ENCODE data around the gene PLEKHB1. TPM values are rescaled to one million over a fixed set of nuclear protein-coding genes. Genes with fewer than 3 reads are reported as not detected.

PLEKHB1 gene
- total and polyA plus RNA-seq, 4 donors: 0.75 to 1.4 (median 1.1) TPM

DNA sequence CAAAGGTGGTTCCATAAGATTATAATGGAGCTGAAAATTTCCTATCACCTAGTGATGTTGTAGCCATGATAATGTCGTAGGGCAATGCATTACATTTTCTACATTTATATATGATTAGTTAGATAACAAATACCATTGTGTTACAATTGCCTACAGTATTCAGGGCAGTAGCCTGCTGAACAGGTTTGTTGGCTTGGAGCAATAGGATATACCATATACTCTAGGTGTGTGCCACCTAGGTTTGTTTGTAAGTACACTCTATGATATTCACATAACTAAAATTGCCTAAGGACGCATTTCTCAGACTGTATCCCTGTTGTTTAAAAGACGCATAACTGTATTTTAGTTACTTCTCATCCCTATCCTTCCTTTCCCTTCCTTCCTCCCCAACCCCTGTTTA is 13.6 kb downstream of the PLEKHB1 start:
- Histone ChIP-seq H3K36me3 (ENCODE audit: control insufficient read depth in 4 of 4, insufficient read depth in 3 of 4, low read depth in 1 of 4, low read length in 3 of 4) (no peaks in the 10 kb centered on the region), H3K27me3 (ENCODE audit: control insufficient read depth in 4 of 4, insufficient read depth in 4 of 4, low read length in 3 of 4) (no peaks in the 10 kb centered on the region), H3K4me1 (ENCODE audit: control insufficient read depth in 4 of 4, insufficient read depth in 4 of 4, low read length in 3 of 4) (peaks cover 2 to 12% (median 5%) of the 10 kb centered on the region in 4 donors), H3K27ac (ENCODE audit: low read depth in 1 of 2, low read length in 2 of 2) (no peak overlapping the region), H3K4me3 (ENCODE audit: low read depth in 1 of 3, low read length in 3 of 3) (no peak overlapping the region), H3K9ac (ENCODE audit: low read depth in 1 of 2, low read length in 2 of 2) (no peak overlapping the region), H3K9me3 (ENCODE audit: control insufficient read depth in 4 of 4, low read length in 3 of 4) (no peaks in the 10 kb centered on the region)
- TF ChIP-seq, protein P1, sequence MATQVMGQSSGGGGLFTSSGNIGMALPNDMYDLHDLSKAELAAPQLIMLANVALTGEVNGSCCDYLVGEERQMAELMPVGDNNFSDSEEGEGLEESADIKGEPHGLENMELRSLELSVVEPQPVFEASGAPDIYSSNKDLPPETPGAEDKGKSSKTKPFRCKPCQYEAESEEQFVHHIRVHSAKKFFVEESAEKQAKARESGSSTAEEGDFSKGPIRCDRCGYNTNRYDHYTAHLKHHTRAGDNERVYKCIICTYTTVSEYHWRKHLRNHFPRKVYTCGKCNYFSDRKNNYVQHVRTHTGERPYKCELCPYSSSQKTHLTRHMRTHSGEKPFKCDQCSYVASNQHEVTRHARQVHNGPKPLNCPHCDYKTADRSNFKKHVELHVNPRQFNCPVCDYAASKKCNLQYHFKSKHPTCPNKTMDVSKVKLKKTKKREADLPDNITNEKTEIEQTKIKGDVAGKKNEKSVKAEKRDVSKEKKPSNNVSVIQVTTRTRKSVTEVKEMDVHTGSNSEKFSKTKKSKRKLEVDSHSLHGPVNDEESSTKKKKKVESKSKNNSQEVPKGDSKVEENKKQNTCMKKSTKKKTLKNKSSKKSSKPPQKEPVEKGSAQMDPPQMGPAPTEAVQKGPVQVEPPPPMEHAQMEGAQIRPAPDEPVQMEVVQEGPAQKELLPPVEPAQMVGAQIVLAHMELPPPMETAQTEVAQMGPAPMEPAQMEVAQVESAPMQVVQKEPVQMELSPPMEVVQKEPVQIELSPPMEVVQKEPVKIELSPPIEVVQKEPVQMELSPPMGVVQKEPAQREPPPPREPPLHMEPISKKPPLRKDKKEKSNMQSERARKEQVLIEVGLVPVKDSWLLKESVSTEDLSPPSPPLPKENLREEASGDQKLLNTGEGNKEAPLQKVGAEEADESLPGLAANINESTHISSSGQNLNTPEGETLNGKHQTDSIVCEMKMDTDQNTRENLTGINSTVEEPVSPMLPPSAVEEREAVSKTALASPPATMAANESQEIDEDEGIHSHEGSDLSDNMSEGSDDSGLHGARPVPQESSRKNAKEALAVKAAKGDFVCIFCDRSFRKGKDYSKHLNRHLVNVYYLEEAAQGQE (IDR thresholded peaks at IDR 0.05): no peak
- TF ChIP-seq YY1 (IDR thresholded peaks at IDR 0.05) (no peak), GABPA (IDR thresholded peaks at IDR 0.05 in 1 of 2, conservative IDR thresholded peaks at IDR 0.05 in 1 of 2) (no peak), NR2F2 (IDR thresholded peaks at IDR 0.05) (no peak), TAF1 (conservative IDR thresholded peaks at IDR 0.05) (no peak), RAD21 (IDR thresholded peaks at IDR 0.05) (no peak), FOXA1 (IDR thresholded peaks at IDR 0.05) (no peak), HNF4A (conservative IDR thresholded peaks at IDR 0.05) (no peak), JUND (IDR thresholded peaks at IDR 0.05) (no peak), RXRA (IDR thresholded peaks at IDR 0.05) (no peak), FOXA2 (IDR thresholded peaks at IDR 0.05) (no peak), SP1 (IDR thresholded peaks at IDR 0.05) (no peak)
- TF ChIP-seq, protein P2, sequence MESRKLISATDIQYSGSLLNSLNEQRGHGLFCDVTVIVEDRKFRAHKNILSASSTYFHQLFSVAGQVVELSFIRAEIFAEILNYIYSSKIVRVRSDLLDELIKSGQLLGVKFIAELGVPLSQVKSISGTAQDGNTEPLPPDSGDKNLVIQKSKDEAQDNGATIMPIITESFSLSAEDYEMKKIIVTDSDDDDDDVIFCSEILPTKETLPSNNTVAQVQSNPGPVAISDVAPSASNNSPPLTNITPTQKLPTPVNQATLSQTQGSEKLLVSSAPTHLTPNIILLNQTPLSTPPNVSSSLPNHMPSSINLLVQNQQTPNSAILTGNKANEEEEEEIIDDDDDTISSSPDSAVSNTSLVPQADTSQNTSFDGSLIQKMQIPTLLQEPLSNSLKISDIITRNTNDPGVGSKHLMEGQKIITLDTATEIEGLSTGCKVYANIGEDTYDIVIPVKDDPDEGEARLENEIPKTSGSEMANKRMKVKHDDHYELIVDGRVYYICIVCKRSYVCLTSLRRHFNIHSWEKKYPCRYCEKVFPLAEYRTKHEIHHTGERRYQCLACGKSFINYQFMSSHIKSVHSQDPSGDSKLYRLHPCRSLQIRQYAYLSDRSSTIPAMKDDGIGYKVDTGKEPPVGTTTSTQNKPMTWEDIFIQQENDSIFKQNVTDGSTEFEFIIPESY (IDR thresholded peaks at IDR 0.05): no peak
- TF ChIP-seq, protein P3, sequence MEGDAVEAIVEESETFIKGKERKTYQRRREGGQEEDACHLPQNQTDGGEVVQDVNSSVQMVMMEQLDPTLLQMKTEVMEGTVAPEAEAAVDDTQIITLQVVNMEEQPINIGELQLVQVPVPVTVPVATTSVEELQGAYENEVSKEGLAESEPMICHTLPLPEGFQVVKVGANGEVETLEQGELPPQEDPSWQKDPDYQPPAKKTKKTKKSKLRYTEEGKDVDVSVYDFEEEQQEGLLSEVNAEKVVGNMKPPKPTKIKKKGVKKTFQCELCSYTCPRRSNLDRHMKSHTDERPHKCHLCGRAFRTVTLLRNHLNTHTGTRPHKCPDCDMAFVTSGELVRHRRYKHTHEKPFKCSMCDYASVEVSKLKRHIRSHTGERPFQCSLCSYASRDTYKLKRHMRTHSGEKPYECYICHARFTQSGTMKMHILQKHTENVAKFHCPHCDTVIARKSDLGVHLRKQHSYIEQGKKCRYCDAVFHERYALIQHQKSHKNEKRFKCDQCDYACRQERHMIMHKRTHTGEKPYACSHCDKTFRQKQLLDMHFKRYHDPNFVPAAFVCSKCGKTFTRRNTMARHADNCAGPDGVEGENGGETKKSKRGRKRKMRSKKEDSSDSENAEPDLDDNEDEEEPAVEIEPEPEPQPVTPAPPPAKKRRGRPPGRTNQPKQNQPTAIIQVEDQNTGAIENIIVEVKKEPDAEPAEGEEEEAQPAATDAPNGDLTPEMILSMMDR (IDR thresholded peaks at IDR 0.05; ENCODE audit: low read depth, low read length, missing input control): no peak
- no peak for DNase-seq (ENCODE audit: low spot score)
- 77% methylated on average over 3 of the region's 3 CpGs for WGBS

DNA sequence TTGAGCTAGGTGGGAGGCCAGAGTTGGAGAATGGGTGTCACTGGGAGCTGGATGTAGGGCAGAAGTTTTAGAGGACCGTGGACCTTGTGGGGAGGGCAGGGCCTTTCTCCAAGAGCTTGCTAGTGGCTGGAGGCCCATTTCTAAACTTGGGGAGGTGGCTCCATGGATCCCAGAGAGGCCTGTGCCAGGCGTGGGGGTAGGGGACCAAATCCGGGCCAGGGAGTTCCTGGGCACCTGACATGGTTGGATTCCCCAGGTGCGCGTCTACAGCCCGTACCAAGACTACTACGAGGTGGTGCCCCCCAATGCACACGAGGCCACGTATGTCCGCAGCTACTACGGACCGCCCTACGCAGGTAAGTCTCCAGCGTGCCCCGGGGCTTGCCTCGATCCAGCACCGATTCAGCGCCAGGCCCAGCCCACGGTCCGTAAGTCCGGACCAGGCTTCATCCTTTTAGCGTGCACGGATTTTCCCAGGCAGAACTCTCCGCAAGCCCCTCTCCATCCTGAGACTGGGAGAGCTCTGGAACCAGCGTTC is 14.2 kb downstream of the PLEKHB1 start:
- no peak for DNase-seq (ENCODE audit: low spot score)
- TF ChIP-seq, protein P4, sequence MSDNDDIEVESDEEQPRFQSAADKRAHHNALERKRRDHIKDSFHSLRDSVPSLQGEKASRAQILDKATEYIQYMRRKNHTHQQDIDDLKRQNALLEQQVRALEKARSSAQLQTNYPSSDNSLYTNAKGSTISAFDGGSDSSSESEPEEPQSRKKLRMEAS (IDR thresholded peaks at IDR 0.05): no peak
- TF ChIP-seq HNF4A (conservative IDR thresholded peaks at IDR 0.05) (no peak), FOXA2 (IDR thresholded peaks at IDR 0.05) (no peak), FOXA1 (IDR thresholded peaks at IDR 0.05) (no peak)
- TF ChIP-seq, protein P5, sequence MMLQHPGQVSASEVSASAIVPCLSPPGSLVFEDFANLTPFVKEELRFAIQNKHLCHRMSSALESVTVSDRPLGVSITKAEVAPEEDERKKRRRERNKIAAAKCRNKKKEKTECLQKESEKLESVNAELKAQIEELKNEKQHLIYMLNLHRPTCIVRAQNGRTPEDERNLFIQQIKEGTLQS (IDR thresholded peaks at IDR 0.05): no peak
- H3K4me3 ChIP-seq (ENCODE audit: low read depth in 1 of 3, low read length in 3 of 3): no peak overlapping the region
- no peaks in the 10 kb centered on the region for H3K36me3 ChIP-seq (ENCODE audit: control insufficient read depth in 4 of 4, insufficient read depth in 3 of 4, low read depth in 1 of 4, low read length in 3 of 4)
- H3K27ac ChIP-seq (ENCODE audit: low read depth in 1 of 2, low read length in 2 of 2): no peak overlapping the region
- H3K9me3 ChIP-seq (ENCODE audit: control insufficient read depth in 4 of 4, low read length in 3 of 4): no peaks in the 10 kb centered on the region
- H3K4me1 ChIP-seq (ENCODE audit: control insufficient read depth in 4 of 4, insufficient read depth in 4 of 4, low read length in 3 of 4): peaks cover 2 to 11% (median 5%) of the 10 kb centered on the region in 4 donors
- H3K27me3 ChIP-seq (ENCODE audit: control insufficient read depth in 4 of 4, insufficient read depth in 4 of 4, low read length in 3 of 4): no peaks in the 10 kb centered on the region
- WGBS: 46% methylated on average over 25 of the region's 25 CpGs
- H3K9ac ChIP-seq (ENCODE audit: low read depth in 1 of 2, low read length in 2 of 2): no peak overlapping the region
